Mesothelial cell of epicardium (in vitro differentiated cells): ENCODE data around the gene FASTKD2. TPM values are rescaled to one million over a fixed set of nuclear protein-coding genes. Genes with fewer than 3 reads are reported as not detected.

Experiments
- DNase-seq, 2 experiments: peaks; one replicate each; pipeline ENCODE4 v3.0.0; 2021; ENCODE audit warnings: low spot score in 2 of 2; ENCODE audit not compliant: unreplicated experiment in 2 of 2
- H3K27ac Mint-ChIP-seq: 2 replicates; pipeline ENCODE4 v1.8.0; 2021; ENCODE audit warnings: mixed read lengths
- H3K27me3 Mint-ChIP-seq: 2 replicates; pipeline ENCODE4 v1.8.0; 2021; ENCODE audit warnings: low read depth, mixed read lengths
- H3K36me3 Mint-ChIP-seq: 2 replicates; pipeline ENCODE4 v1.8.0; 2021; ENCODE audit warnings: mixed read lengths
- H3K4me1 Mint-ChIP-seq: 2 replicates; pipeline ENCODE4 v1.8.0; 2021; ENCODE audit warnings: mixed read lengths
- H3K4me3 Mint-ChIP-seq: 2 replicates; pipeline ENCODE4 v1.8.0; 2021; ENCODE audit warnings: mild to moderate bottlenecking, moderate library complexity, mixed read lengths
- H3K9me3 Mint-ChIP-seq: 2 replicates; pipeline ENCODE4 v1.8.0; 2021; ENCODE audit warnings: mixed read lengths
- CTCF ChIP-seq: fragments of 200-600 bp; sonication (generic); IDR thresholded peaks from one replicate; pipeline ENCODE4 v1.5.0; 2021; ENCODE audit warnings: antibody characterized with exemption; ENCODE audit not compliant: unreplicated experiment
- total RNA-seq: library from RNA; stranded (reverse); gene quantifications from 3 replicates; pipeline ENCODE4 v1.2.1, GENCODE V29; 2021

The FASTKD2 gene
- total RNA-seq = 26.2 to 29.5 TPM (median 28.4 TPM) in 3 replicates

GRCh38 chr2:206765242-206766056, at the start of gene FASTKD2, which contains the start of gene MDH1B:
FASTKD2 (plus strand) TSS chr2:206765606; CDS start chr2:206766694, 1,088 bp downstream.
MDH1B (minus strand) TSS chr2:206765328; CDS start chr2:206765271, 57 bp downstream.
- peak within 1 kb of the TSS; percentile 90 for H3K4me3 Mint-ChIP-seq
- no peak for TF ChIP-seq CTCF

DNA sequence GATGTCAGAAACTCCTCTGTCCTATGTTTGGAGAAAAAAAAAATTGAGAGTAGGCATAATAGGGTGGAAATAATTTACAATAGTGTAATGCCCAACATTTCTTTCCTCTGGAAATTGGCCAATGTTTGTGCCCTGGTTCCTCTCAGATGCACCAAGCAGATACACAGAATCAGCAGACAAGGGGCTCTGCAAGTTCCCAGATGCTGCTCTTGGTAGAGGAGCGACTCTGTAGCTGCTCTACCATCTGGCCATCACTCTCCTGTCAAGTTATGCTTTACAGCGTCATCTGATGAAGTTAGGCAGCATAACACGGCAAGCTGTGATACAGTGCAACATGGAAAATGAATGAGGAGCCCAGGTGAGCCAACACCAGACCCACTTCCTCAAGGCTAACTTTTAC, 48.8 kb upstream of the FASTKD2 start:
- H3K27me3 Mint-ChIP-seq = peaks cover 12% of the 10 kb centered on the region
- H3K4me1 Mint-ChIP-seq = no peaks in the 10 kb centered on the region
- H3K36me3 Mint-ChIP-seq = no peaks in the 10 kb centered on the region
- DNase-seq = no peak
- H3K9me3 Mint-ChIP-seq = no peaks in the 10 kb centered on the region
- no peak for TF ChIP-seq CTCF
- H3K4me3 Mint-ChIP-seq = no peak overlapping the region
- H3K27ac Mint-ChIP-seq = no peak overlapping the region

More at GRCh38 chr2:206765242-206766056, at the start of gene FASTKD2, which contains the start of gene MDH1B:
- peak within 1 kb of the TSS; percentile 94 for H3K27ac Mint-ChIP-seq
- DNase-seq = peak; percentile 64 to 79
- peaks cover 18% of the 10 kb centered on the region for H3K4me1 Mint-ChIP-seq
- peaks cover 13% of the 10 kb centered on the region for H3K36me3 Mint-ChIP-seq
- peaks cover 4% of the 10 kb centered on the region for H3K27me3 Mint-ChIP-seq
- no peaks in the 10 kb centered on the region for H3K9me3 Mint-ChIP-seq

- Mint-ChIP-seq H3K4me1 (no peaks in the 10 kb centered on the region), H3K27ac (no peak within 1 kb of the TSS), H3K27me3 (peaks cover 12% of the 10 kb centered on the region), H3K36me3 (no peaks in the 10 kb centered on the region), H3K9me3 (peaks cover 4% of the 10 kb centered on the region), H3K4me3 (no peak within 1 kb of the TSS)
- TF ChIP-seq CTCF = no peak
- DNase-seq = no peak
These were observed 47.1 kb upstream of the FASTKD2 start, which contains the start of gene DYTN for GRCh38 chr2:206718296-206718695. DYTN (minus strand) TSS chr2:206718396; CDS start chr2:206718279, 117 bp downstream.

DNA sequence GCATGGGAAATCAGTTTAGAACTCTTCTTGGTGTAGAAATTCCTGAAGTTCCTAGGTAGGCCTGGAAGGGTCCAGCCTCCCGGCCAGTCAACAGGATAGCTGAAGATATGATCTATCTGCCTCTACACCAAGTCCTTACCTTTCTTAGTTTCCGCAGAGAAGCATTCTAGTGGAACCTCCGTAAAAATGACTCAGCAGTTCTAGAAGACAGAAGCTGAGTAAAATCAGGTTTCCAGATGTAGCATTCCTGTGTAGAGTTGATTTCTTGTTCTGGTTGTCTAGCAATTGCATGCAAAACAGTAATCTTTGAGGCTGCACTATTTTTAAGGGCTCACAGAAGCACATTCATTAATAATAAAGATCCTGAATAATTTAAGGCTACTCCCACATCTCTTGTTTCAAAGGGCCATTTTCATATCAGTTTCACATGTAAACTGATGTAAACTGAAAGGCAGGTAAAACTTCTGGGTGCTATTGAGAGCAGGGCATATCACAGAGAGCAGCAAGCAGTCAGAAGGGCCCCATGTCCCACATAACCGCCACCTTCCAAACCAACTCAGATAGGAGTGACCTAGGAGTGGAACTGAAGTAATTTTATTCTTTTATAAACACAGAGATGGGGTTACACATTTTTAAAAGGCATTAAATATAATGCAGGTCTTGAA, 44.0 kb upstream of the FASTKD2 start:
- no peak for DNase-seq
- Mint-ChIP-seq H3K27me3 (peaks cover 10% of the 10 kb centered on the region), H3K4me3 (no peak overlapping the region), H3K9me3 (peaks cover 4% of the 10 kb centered on the region), H3K27ac (no peak overlapping the region), H3K36me3 (no peaks in the 10 kb centered on the region), H3K4me1 (no peaks in the 10 kb centered on the region)
- no peak for TF ChIP-seq CTCF

DNA sequence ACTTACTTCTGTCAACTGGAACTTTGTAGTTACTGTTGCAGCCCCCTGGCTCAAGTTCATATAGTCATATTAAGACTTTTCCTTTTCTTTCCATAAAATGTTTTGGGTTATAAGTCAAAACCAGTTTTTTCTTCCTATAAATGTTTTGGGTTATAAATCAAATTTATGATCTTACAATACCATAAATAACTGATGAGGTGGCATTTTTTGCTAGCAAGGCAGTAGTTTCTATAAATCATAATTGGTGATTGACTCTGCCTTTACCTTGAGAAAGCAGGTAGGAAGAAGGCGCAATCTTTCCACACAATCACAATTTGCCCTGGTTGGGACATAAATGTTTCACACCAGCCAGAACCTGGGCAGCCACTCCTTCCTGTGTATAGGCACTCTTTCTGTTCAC, 42.1 kb upstream of the FASTKD2 start:
- no peak overlapping the region for H3K4me3 Mint-ChIP-seq
- no peak overlapping the region for H3K27ac Mint-ChIP-seq
- no peak for TF ChIP-seq CTCF
- no peak for DNase-seq
- H3K9me3 Mint-ChIP-seq = peaks cover 4% of the 10 kb centered on the region
- H3K36me3 Mint-ChIP-seq = no peaks in the 10 kb centered on the region
- H3K4me1 Mint-ChIP-seq = no peaks in the 10 kb centered on the region
- H3K27me3 Mint-ChIP-seq = peaks cover 17% of the 10 kb centered on the region
